ENCODE measurements around the gene LAMA2. TPM values are rescaled to one million over a fixed set of nuclear protein-coding genes. Genes with fewer than 3 reads are reported as not detected.

Gene LAMA2
- total RNA-seq, 4 donors from 2014 or later: 203 to 339 (median 275) TPM

DNA sequence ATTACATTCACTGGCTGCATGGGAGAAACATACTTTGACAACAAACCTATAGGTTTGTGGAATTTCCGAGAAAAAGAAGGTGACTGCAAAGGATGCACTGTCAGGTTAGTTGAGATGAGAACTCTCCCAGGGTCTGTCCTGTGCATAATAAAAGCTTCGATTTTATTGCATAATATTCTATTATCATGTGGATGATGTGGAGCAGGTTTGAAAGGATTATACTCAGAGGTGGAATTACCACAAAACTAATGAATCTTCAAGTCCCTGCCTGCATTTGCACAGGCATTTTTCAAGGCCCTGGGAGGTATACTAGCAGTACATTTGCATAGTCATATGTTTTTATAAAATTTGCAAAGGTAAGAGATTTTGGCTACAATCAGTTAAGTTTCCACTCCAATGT is 577.3 kb downstream of the LAMA2 start:
- Histone ChIP-seq H3K27me3 (no peaks in the 10 kb centered on the region), H3K27ac (no peak overlapping the region), H3K4me3 (no peak overlapping the region), H3K9me3 (no peaks in the 10 kb centered on the region), H3K4me1 (no peaks in the 10 kb centered on the region), H3K36me3 (peaks cover 0 to 68% (median 0%) of the 10 kb centered on the region in 3 donors)
- DNase-seq (ENCODE audit: low spot score in 2 of 2): no peak
- 71 to 75% methylated on average over 2 of the region's 2 CpGs for WGBS, 2 donors
- TF ChIP-seq POLR2A (IDR thresholded peaks at IDR 0.05) (no peak), EP300 (IDR thresholded peaks at IDR 0.05) (no peak)
- TF ChIP-seq, protein P1, sequence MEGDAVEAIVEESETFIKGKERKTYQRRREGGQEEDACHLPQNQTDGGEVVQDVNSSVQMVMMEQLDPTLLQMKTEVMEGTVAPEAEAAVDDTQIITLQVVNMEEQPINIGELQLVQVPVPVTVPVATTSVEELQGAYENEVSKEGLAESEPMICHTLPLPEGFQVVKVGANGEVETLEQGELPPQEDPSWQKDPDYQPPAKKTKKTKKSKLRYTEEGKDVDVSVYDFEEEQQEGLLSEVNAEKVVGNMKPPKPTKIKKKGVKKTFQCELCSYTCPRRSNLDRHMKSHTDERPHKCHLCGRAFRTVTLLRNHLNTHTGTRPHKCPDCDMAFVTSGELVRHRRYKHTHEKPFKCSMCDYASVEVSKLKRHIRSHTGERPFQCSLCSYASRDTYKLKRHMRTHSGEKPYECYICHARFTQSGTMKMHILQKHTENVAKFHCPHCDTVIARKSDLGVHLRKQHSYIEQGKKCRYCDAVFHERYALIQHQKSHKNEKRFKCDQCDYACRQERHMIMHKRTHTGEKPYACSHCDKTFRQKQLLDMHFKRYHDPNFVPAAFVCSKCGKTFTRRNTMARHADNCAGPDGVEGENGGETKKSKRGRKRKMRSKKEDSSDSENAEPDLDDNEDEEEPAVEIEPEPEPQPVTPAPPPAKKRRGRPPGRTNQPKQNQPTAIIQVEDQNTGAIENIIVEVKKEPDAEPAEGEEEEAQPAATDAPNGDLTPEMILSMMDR (IDR thresholded peaks at IDR 0.05): no peak

GRCh38 chr6:129469070-129469662 is 586.2 kb downstream of the LAMA2 start:
- no peaks in the 10 kb centered on the region for H3K4me1 ChIP-seq
- DNase-seq (ENCODE audit: low spot score in 2 of 2): no peak
- TF ChIP-seq, protein P1 (IDR thresholded peaks at IDR 0.05): peak in 1 of 5 experiments; percentile 9
- TF ChIP-seq POLR2A (IDR thresholded peaks at IDR 0.05): no peak
- no peak for TF ChIP-seq EP300 (IDR thresholded peaks at IDR 0.05)
- no peak overlapping the region for H3K27ac ChIP-seq
- no peaks in the 10 kb centered on the region for H3K27me3 ChIP-seq
- no peak overlapping the region for H3K4me3 ChIP-seq
- no peaks in the 10 kb centered on the region for H3K9me3 ChIP-seq
- 78 to 89% methylated on average over 3 of the region's 3 CpGs for WGBS, 2 donors
- peaks cover 0 to 40% (median 0%) of the 10 kb centered on the region in 3 donors for H3K36me3 ChIP-seq

- no peak for DNase-seq (ENCODE audit: low spot score in 2 of 2)
- H3K27ac ChIP-seq: no peak overlapping the region
- H3K9me3 ChIP-seq: no peaks in the 10 kb centered on the region
- no peaks in the 10 kb centered on the region for H3K27me3 ChIP-seq
- H3K36me3 ChIP-seq: peaks cover 0 to 15% (median 0%) of the 10 kb centered on the region in 3 donors
- H3K4me1 ChIP-seq: peaks cover 0 to 4% (median 0%) of the 10 kb centered on the region in 4 donors
- 71 to 81% methylated on average over 3 of the region's 3 CpGs for WGBS, 2 donors
- H3K4me3 ChIP-seq: no peak overlapping the region
- TF ChIP-seq EP300 (IDR thresholded peaks at IDR 0.05) (no peak), POLR2A (IDR thresholded peaks at IDR 0.05) (no peak)
- TF ChIP-seq, protein P1 (IDR thresholded peaks at IDR 0.05): no peak
Observed at GRCh38 chr6:129472239-129472638, 589.3 kb downstream of the LAMA2 start.

DNA sequence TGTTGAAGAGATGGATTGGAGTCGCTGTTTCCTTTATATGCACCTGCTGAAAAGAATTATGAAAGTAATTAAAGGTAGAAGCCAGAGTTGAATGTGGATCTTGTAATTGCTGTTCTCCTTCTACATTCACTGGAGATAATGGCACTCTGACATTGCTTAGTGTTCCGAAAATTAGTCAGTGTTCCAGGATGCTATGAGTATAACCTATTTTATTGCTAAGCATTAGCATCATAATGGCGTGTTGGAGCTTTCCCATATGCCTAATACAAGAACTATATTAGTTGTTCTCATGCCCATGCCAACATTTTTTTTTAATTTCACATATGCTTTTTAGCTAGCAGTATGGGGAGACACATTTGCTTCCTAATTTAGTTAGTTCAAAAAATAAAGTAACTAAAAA is 590.6 kb downstream of the LAMA2 start:
- TF ChIP-seq POLR2A (IDR thresholded peaks at IDR 0.05) (no peak), EP300 (IDR thresholded peaks at IDR 0.05) (no peak)
- TF ChIP-seq, protein P1 (IDR thresholded peaks at IDR 0.05): no peak
- Histone ChIP-seq H3K36me3 (peaks cover 0 to 16% (median 0%) of the 10 kb centered on the region in 3 donors), H3K9me3 (no peaks in the 10 kb centered on the region), H3K4me3 (no peak overlapping the region), H3K4me1 (peaks cover 0 to 4% (median 0%) of the 10 kb centered on the region in 4 donors), H3K27ac (no peak overlapping the region), H3K27me3 (no peaks in the 10 kb centered on the region)
- WGBS, 2 donors: 86 to 87% methylated on average over 3 of the region's 3 CpGs
- no peak for DNase-seq (ENCODE audit: low spot score in 2 of 2)

GRCh38 chr6:129475477-129476247 is 592.7 kb downstream of the LAMA2 start:
- H3K9me3 ChIP-seq: no peaks in the 10 kb centered on the region
- no peak overlapping the region for H3K27ac ChIP-seq
- DNase-seq (ENCODE audit: low spot score in 2 of 2): no peak
- H3K4me3 ChIP-seq: no peak overlapping the region
- WGBS, 2 donors: 66 to 67% methylated on average over 7 of the region's 7 CpGs
- peaks cover 0 to 16% (median 0%) of the 10 kb centered on the region in 3 donors for H3K36me3 ChIP-seq
- TF ChIP-seq, protein P1 (IDR thresholded peaks at IDR 0.05): no peak
- no peak for TF ChIP-seq EP300 (IDR thresholded peaks at IDR 0.05)
- TF ChIP-seq POLR2A (IDR thresholded peaks at IDR 0.05): no peak
- H3K27me3 ChIP-seq: no peaks in the 10 kb centered on the region
- H3K4me1 ChIP-seq: peaks cover 0 to 4% (median 0%) of the 10 kb centered on the region in 4 donors
